GM10266 (cell line): ENCODE results near the gene POLD2.
"Not testable (repeated sequence)": the region's sequence is repeated elsewhere in the genome, so short reads cannot be mapped to it uniquely, and the experiment has no call there.

Source experiments
- DNase-seq: peaks from one replicate; pipeline ENCODE4 v3.0.0; 2012; ENCODE audit errors: extremely low spot score
- CTCF ChIP-seq: IDR thresholded peaks from 2 replicates; pipeline ENCODE4 v1.5.1; 2012; ENCODE audit warnings: mild to moderate bottlenecking, low read depth; ENCODE audit not compliant: control insufficient read depth, insufficient read depth; ENCODE audit errors: missing control alignments

POLD2 gene

GRCh38 chr7:44123190-44124003 lies at the start of gene POLD2:
POLD2 (minus strand) TSS chr7:44123548; CDS start chr7:44122053, 1,495 bp downstream.
- TF ChIP-seq CTCF, result no peak
- DNase-seq, result peak; percentile 100

- DNase-seq, result no peak
- TF ChIP-seq CTCF, result no peak
Observed at GRCh38 chr7:44172803-44173424, 49.6 kb upstream of the POLD2 start.

GRCh38 chr7:44172352-44172751 lies 49.0 kb upstream of the POLD2 start:
- no peak for DNase-seq
- no peak for TF ChIP-seq CTCF

- DNase-seq, result not testable (repeated sequence)
Observed at GRCh38 chr7:44171901-44172300, 48.6 kb upstream of the POLD2 start.

- no peak for TF ChIP-seq CTCF
- no peak for DNase-seq
Observed at GRCh38 chr7:44167920-44168319, 44.6 kb upstream of the POLD2 start.

- no peak for DNase-seq
- no peak for TF ChIP-seq CTCF
Observed at GRCh38 chr7:44163591-44163990, 40.2 kb upstream of the POLD2 start.

- no peak for TF ChIP-seq CTCF
Observed at GRCh38 chr7:44162785-44163395, 39.5 kb upstream of the POLD2 start.

More at GRCh38 chr7:44162785-44163395, 39.5 kb upstream of the POLD2 start:
- DNase-seq, result no peak
